Brain microvascular endothelial cell (primary cell): ENCODE measurements around the gene FBXO7.

Source experiments
- DNase-seq: peaks from one replicate; pipeline ENCODE4 v3.0.0-alpha.2; 2020
- H3K27ac ChIP-seq: fragments of 250-450 bp; sonication (Bioruptor Pico); 2 replicates; pipeline ENCODE4 v1.5.1; 2020; ENCODE audit warnings: mild to moderate bottlenecking, moderate library complexity
- H3K27me3 ChIP-seq: fragments of 250-450 bp; sonication (Bioruptor Pico); replicated peaks from 2 replicates; pipeline ENCODE4 v1.5.1; 2020; ENCODE audit warnings: mild to moderate bottlenecking
- H3K36me3 ChIP-seq: fragments of 250-450 bp; sonication (Bioruptor Pico); replicated peaks from 2 replicates; pipeline ENCODE4 v1.5.1; 2020; ENCODE audit warnings: mild to moderate bottlenecking
- H3K4me3 ChIP-seq: 2 replicates; pipeline ENCODE4 v1.5.1; 2011; ENCODE audit warnings: low read depth, mild to moderate bottlenecking, control low read depth, low read length, moderate library complexity
- CTCF ChIP-seq: IDR thresholded peaks from 2 replicates; pipeline ENCODE4 v1.5.1; 2011; ENCODE audit warnings: low read depth, mild to moderate bottlenecking, moderate library complexity, low read length, control low read depth, inconsistent platforms; ENCODE audit errors: missing control alignments
- in situ Hi-C: cut with HindIII; loops from 2 replicates; pipeline ENCODE4 v1.10.0; 2017; ENCODE audit warnings: low sequenced_read_pairs, low pct_ligation_motif_present

FBXO7 gene

GRCh38 chr22:32546935-32547334, 72.3 kb downstream of the FBXO7 start:
- TF ChIP-seq CTCF, result no peak
- in situ Hi-C loops, result no loop called here
- Histone ChIP-seq H3K27ac (no peak overlapping the region), H3K27me3 (no peaks in the 10 kb centered on the region), H3K36me3 (no peaks in the 10 kb centered on the region), H3K4me3 (no peak overlapping the region)
- no peak for DNase-seq

- no peak for TF ChIP-seq CTCF
- in situ Hi-C loops, result no loop called here
- Histone ChIP-seq H3K27me3 (no peaks in the 10 kb centered on the region), H3K27ac (no peak overlapping the region), H3K36me3 (no peaks in the 10 kb centered on the region), H3K4me3 (no peak overlapping the region)
- DNase-seq, result no peak
Observed at GRCh38 chr22:32548039-32548438, 73.4 kb downstream of the FBXO7 start.
